GM12878 (cell line): ENCODE data around the gene FAM222A. TPM values are rescaled to one million over a fixed set of nuclear protein-coding genes. Genes with fewer than 3 reads are reported as not detected.

Source experiments
- ATAC-seq: fragments of 200-7000 bp; cut with Tn5 transposase; 3 replicates; pipeline ENCODE4 v1.9.1; 2020; ENCODE audit warnings: mild to moderate bottlenecking, moderate library complexity
- BruUV-seq: library from RNA; stranded (reverse); fragments of 400-500 nt; replicated peaks from 2 replicates; lab custom pipeline; 2021; lab: Mats Ljungman, UMichigan
- CTCF ChIA-PET: fragments of 300-600 bp; sonication (Branson Sonifier 250); formaldehyde crosslinking; extraction: SDS; loops from one replicate; lab custom pipeline; 2021; ENCODE audit warnings: inconsistent platforms; lab: Yijun Ruan, JAX
- POLR2A ChIA-PET: fragments of 350-600 bp; formaldehyde crosslinking; extraction: SDS; loops from one replicate; lab custom pipeline; 2021; ENCODE audit warnings: inconsistent platforms; lab: Charles Lee
- RAD21 ChIA-PET: fragments of 300-600 bp; sonication (Branson Sonifier 250); formaldehyde crosslinking; loops from one replicate; lab custom pipeline; 2023; ENCODE audit warnings: antibody characterized with exemption; ENCODE audit not compliant: unreplicated experiment; lab: Charles Lee
- SMC1A ChIA-PET: fragments of 300-600 bp; sonication (Branson Sonifier 250); formaldehyde crosslinking; loops from one replicate; lab custom pipeline; 2023; ENCODE audit not compliant: unreplicated experiment, uncharacterized antibody; lab: Charles Lee
- DNase-seq: peaks from one replicate; pipeline ENCODE4 v3.0.0-alpha.2; 2011; ENCODE audit warnings: low read depth, low spot score
- FAIRE-seq: peaks from 3 replicates; lab custom pipeline; 2011; peaks lifted over from hg19 to GRCh38; lab: Jason Lieb, UNC
- H2AFZ ChIP-seq: 2 replicates; pipeline ENCODE4 v1.6.0; 2011; ENCODE audit warnings: low read depth, low read length, control low read depth; ENCODE audit not compliant: control insufficient read depth
- H3K27ac ChIP-seq: 2 replicates; pipeline ENCODE4 v1.5.1; 2011; ENCODE audit warnings: control low read depth; ENCODE audit not compliant: control insufficient read depth, insufficient read depth
- H3K27me3 ChIP-seq, 2 experiments: replicated peaks in 1 of 2; 2 replicates each; pipeline versions ENCODE4 v1.6.0 to v1.6.1; 2011; ENCODE audit warnings: low read length in 1 of 2; ENCODE audit not compliant: control insufficient read depth in 2 of 2, insufficient read depth in 2 of 2
- H3K36me3 ChIP-seq, 2 experiments: 2 replicates each; pipeline ENCODE4 v1.5.1; 2011; ENCODE audit warnings: low read length in 1 of 2; ENCODE audit not compliant: control insufficient read depth in 2 of 2, insufficient read depth in 2 of 2
- H3K4me1 ChIP-seq: 2 replicates; pipeline ENCODE4 v1.6.1; 2011; ENCODE audit warnings: mild to moderate bottlenecking, low read length, moderate library complexity, mixed read lengths; ENCODE audit not compliant: control insufficient read depth, insufficient read depth
- H3K4me2 ChIP-seq: 2 replicates; pipeline ENCODE4 v1.6.0; 2011; ENCODE audit warnings: control low read depth; ENCODE audit not compliant: control insufficient read depth, insufficient read depth
- H3K4me3 ChIP-seq: fragments of 200-600 bp; sonication (generic); 2 replicates; pipeline ENCODE4 v1.5.1; 2016
- H3K79me2 ChIP-seq: 2 replicates; pipeline ENCODE4 v1.6.0; 2011; ENCODE audit warnings: low read length; ENCODE audit not compliant: control insufficient read depth, insufficient read depth
- H3K9ac ChIP-seq: 2 replicates; pipeline ENCODE4 v1.8.0; 2011; ENCODE audit warnings: low read length, control low read depth, mixed read lengths; ENCODE audit not compliant: control insufficient read depth, insufficient read depth
- H3K9me3 ChIP-seq: replicated peaks from 3 replicates; pipeline ENCODE4 v1.5.1; 2011; ENCODE audit warnings: mild to moderate bottlenecking, low read length; ENCODE audit not compliant: control insufficient read depth, insufficient read depth
- H4K20me1 ChIP-seq: 2 replicates; pipeline ENCODE4 v1.6.0; 2011; ENCODE audit not compliant: control insufficient read depth, insufficient read depth
- BMI1 ChIP-seq: fragments of 450-650 bp; IDR thresholded peaks from 2 replicates; pipeline ENCODE4 v1.6.1; 2016; ENCODE audit warnings: mild to moderate bottlenecking, moderate library complexity, borderline replicate concordance
- BRCA1 ChIP-seq: IDR thresholded peaks from 2 replicates; pipeline ENCODE4 v1.6.1; 2011; ENCODE audit warnings: low read depth, low read length, improper control_type of control experiment
- JUND ChIP-seq: IDR thresholded peaks from 2 replicates; pipeline ENCODE4 v1.6.1; 2012; ENCODE audit warnings: low read depth, mild to moderate bottlenecking, low read length, improper control_type of control experiment, moderate library complexity
- NFYA ChIP-seq: IDR thresholded peaks from 2 replicates; pipeline ENCODE4 v1.6.1; 2011; ENCODE audit warnings: low read depth, mild to moderate bottlenecking, low read length, improper control_type of control experiment, borderline replicate concordance
- POU2F2 ChIP-seq: IDR thresholded peaks from 3 replicates; pipeline ENCODE4 v1.6.1; 2011; ENCODE audit warnings: low read depth, mild to moderate bottlenecking, low read length, borderline replicate concordance
- PRDM15 ChIP-seq: fragments of 450-650 bp; formaldehyde crosslinking; IDR thresholded peaks from 2 replicates; pipeline ENCODE4 v1.4.0; 2020; ENCODE audit warnings: mild to moderate bottlenecking, moderate library complexity
- RBBP5 ChIP-seq: fragments of 200-600 bp; sonication (generic); conservative IDR thresholded peaks from 2 replicates; pipeline ENCODE4 v1.6.1; 2016
- SKIL ChIP-seq: fragments of 450-650 bp; IDR thresholded peaks from 2 replicates; pipeline ENCODE4 v1.6.1; 2017; ENCODE audit warnings: mild to moderate bottlenecking, low read depth, inconsistent platforms; ENCODE audit not compliant: poor library complexity, severe bottlenecking
- SMAD1 ChIP-seq: fragments of 450-650 bp; IDR thresholded peaks from 2 replicates; pipeline ENCODE4 v1.6.1; 2018; ENCODE audit warnings: mild to moderate bottlenecking, low read depth; ENCODE audit not compliant: partially characterized antibody
- TCF12 ChIP-seq: IDR thresholded peaks from 2 replicates; pipeline ENCODE4 v1.6.1; 2011; ENCODE audit warnings: low read depth, mild to moderate bottlenecking, low read length
- ZBED1 ChIP-seq: IDR thresholded peaks from 2 replicates; pipeline ENCODE4 v1.6.1; 2016; ENCODE audit warnings: borderline replicate concordance
- ZBTB40 ChIP-seq: fragments of 450-650 bp; IDR thresholded peaks from 2 replicates; pipeline ENCODE4 v1.6.1; 2016; ENCODE audit warnings: mild to moderate bottlenecking, moderate library complexity, borderline replicate concordance
- WGBS: methylation state at CpG from one replicate; pipeline ENCODE4 v1.1.6; 2016; ENCODE audit warnings: low lambda C conversion rate; ENCODE audit not compliant: insufficient replicate concordance, insufficient coverage; ENCODE audit errors: missing lambda C conversion rate; 5-methylcytosine and 5-hydroxymethylcytosine counted together
- in situ Hi-C: fragments of 300-500 bp; cut with MboI; formaldehyde crosslinking; loops from 9 replicates; pipeline ENCODE4 v1.14.3; 2018; ENCODE audit warnings: mixed read lengths
- intact Hi-C: fragments of 100-400 bp; cut with micrococcal nuclease; formaldehyde crosslinking; loops from one replicate; pipeline ENCODE4 v1.14.2; 2022; ENCODE audit not compliant: unreplicated experiment
- polyA plus RNA-seq, 11 experiments: library from polyadenylated mRNA; depleted of rRNA in 4 of 11; unstranded in 6 of 11; stranded (reverse) in 5 of 11; fragments of >200 nt; fragmentation: Nextera tagmentation in 4 of 11; fragmentation: Illumina TruSeq in 1 of 11; extraction: Ambion mirVana in 4 of 11; extraction: Trizol in 1 of 11; gene quantifications; 1 replicate in 1 of 11; 2 replicates in 10 of 11; pipeline versions ENCODE4 v1.2.1 to v1.2.3, GENCODE V29; 2011 to 2016; ENCODE audit warnings: inconsistent platforms in 2 of 11, missing spikeins in 2 of 11, low read depth in 1 of 11
- total RNA-seq, 4 experiments: library from RNA; depleted of rRNA in 3 of 4; stranded (reverse); fragments of >200 nt in 3 of 4; fragmentation: Illumina TruSeq in 1 of 4; extraction: Trizol in 1 of 4; gene quantifications; 2 replicates each; pipeline versions ENCODE4 v1.2.1 to v1.2.3, GENCODE V29; 2013 to 2021

FAM222A gene
- total and polyA plus RNA-seq, 10 of the 15 experiments (the other 5 are each of a cell fraction or from before 2014, with no cell fraction given), result 0.04 to 0.49 (median 0.14) TPM; not detected in 3

GRCh38 chr12:109760031-109760929 is 46.7 kb downstream of the FAM222A start:
- Histone ChIP-seq H3K4me3 (no peak overlapping the region), H3K4me2 (no peak overlapping the region), H3K79me2 (no peaks in the 10 kb centered on the region), H3K36me3 (no peaks in the 10 kb centered on the region), H3K27me3 (no peaks in the 10 kb centered on the region), H4K20me1 (no peaks in the 10 kb centered on the region), H3K4me1 (no peaks in the 10 kb centered on the region), H3K9me3 (no peaks in the 10 kb centered on the region; the same call in 1 of the 3 replicates), H3K27ac (no peak overlapping the region), H3K9ac (no peak overlapping the region), H2AFZ (no peak overlapping the region)
- no peak for DNase-seq
- ChIA-PET SMC1A (no interaction called here), RAD21 (no interaction called here), POLR2A (interaction anchor here (0.6 kb wide), 1 partner anchor 1258 kb away, joined by 3 read pairs; no protein-coding TSS in a partner anchor), CTCF (no interaction called here)
- TF ChIP-seq POU2F2 (no peak), BRCA1 (no peak), SMAD1 (no peak), PRDM15 (CRISPR knock-in tag) (no peak), SKIL (no peak), BMI1 (no peak), NFYA (no peak), TCF12 (no peak), RBBP5 (no peak), ZBED1 (no peak), JUND (no peak), ZBTB40 (no peak)
- FAIRE-seq, result no peak
- intact Hi-C loops, result no loop called here
- no peak for ATAC-seq
- in situ Hi-C loops, result no loop called here
- 36% methylated on average over 18 of the region's 18 CpGs for WGBS
- no TSS peak for BruUV-seq
